IMR-90 (cell line): ENCODE data around the gene CSNK2A1. TPM values are rescaled to one million over a fixed set of nuclear protein-coding genes. Genes with fewer than 3 reads are reported as not detected.
"Not testable (repeated sequence)": the region's sequence is repeated elsewhere in the genome, so short reads cannot be mapped to it uniquely, and the experiment has no call there.

Experiments
- ATAC-seq: fragments of 200-7000 bp; cut with Tn5 transposase; 2 replicates; pipeline ENCODE4 v1.9.1; 2020; ENCODE audit warnings: low read depth, mild to moderate bottlenecking, moderate library complexity
- BruUV-seq: library from RNA; stranded (reverse); fragments of 400-500 nt; replicated peaks from 2 replicates; lab custom pipeline; 2021; lab: Mats Ljungman, UMichigan
- CTCF ChIA-PET: fragments of 300-600 bp; formaldehyde crosslinking; extraction: SDS; loops from one replicate; lab custom pipeline; 2021; ENCODE audit warnings: antibody characterized with exemption; lab: Yijun Ruan, JAX
- POLR2A ChIA-PET: fragments of 300-600 bp; sonication (Branson Sonifier 250); formaldehyde crosslinking; loops from one replicate; lab custom pipeline; 2022; ENCODE audit warnings: antibody characterized with exemption; ENCODE audit not compliant: unreplicated experiment; lab: Charles Lee
- DNase-seq: peaks from one replicate; pipeline ENCODE4 v3.0.0; 2013
- H2AFZ ChIP-seq: replicated peaks from 2 replicates; pipeline ENCODE3; 2013; ENCODE audit warnings: low read length, mild to moderate bottlenecking; ENCODE audit not compliant: poor library complexity
- H2AK5ac ChIP-seq: 2 replicates; pipeline ENCODE4 v1.6.1; 2013; ENCODE audit warnings: low read depth, low read length, inconsistent platforms
- H2AK9ac ChIP-seq: replicated peaks from 2 replicates; pipeline ENCODE3; 2013; ENCODE audit warnings: mild to moderate bottlenecking, low read depth, low read length, moderate library complexity; ENCODE audit not compliant: poor library complexity
- H2BK120ac ChIP-seq: 2 replicates; pipeline ENCODE4 v1.6.1; 2013; ENCODE audit warnings: low read depth, low read length, inconsistent platforms
- H2BK15ac ChIP-seq: 3 replicates; pipeline ENCODE4 v1.6.1; 2013; ENCODE audit warnings: low read depth, low read length, inconsistent platforms
- H2BK20ac ChIP-seq: 2 replicates; pipeline ENCODE4 v1.6.1; 2013; ENCODE audit warnings: low read depth, mild to moderate bottlenecking, inconsistent platforms, low read length, moderate library complexity
- H2BK5ac ChIP-seq: 2 replicates; pipeline ENCODE4 v1.6.1; 2013; ENCODE audit warnings: mild to moderate bottlenecking, low read depth, low read length, inconsistent platforms; ENCODE audit not compliant: poor library complexity, severe bottlenecking
- H3K14ac ChIP-seq: replicated peaks from 2 replicates; pipeline ENCODE4 v1.6.1; 2013; ENCODE audit warnings: low read depth, low read length, inconsistent platforms
- H3K18ac ChIP-seq: 2 replicates; pipeline ENCODE4 v1.6.1; 2013; ENCODE audit warnings: low read depth, low read length, control low read depth
- H3K23ac ChIP-seq: 2 replicates; pipeline ENCODE4 v1.6.1; 2013; ENCODE audit warnings: low read depth, low read length, inconsistent platforms
- H3K27ac ChIP-seq: 2 replicates; pipeline ENCODE4 v1.5.1; 2013; ENCODE audit warnings: mild to moderate bottlenecking, control low read depth, low read length; ENCODE audit not compliant: insufficient read depth
- H3K27me3 ChIP-seq: 2 replicates; pipeline ENCODE4 v1.6.1; 2013; ENCODE audit warnings: low read length; ENCODE audit not compliant: control insufficient read depth, insufficient read depth
- H3K36me3 ChIP-seq: 2 replicates; pipeline ENCODE4 v1.6.1; 2013; ENCODE audit warnings: low read length, mixed read lengths; ENCODE audit not compliant: control insufficient read depth, insufficient read depth
- H3K4ac ChIP-seq: 2 replicates; pipeline ENCODE4 v1.6.1; 2013; ENCODE audit warnings: low read depth, low read length, inconsistent platforms
- H3K4me1 ChIP-seq: 2 replicates; pipeline ENCODE4 v1.6.1; 2013; ENCODE audit warnings: low read length, mixed read lengths; ENCODE audit not compliant: control insufficient read depth, insufficient read depth
- H3K4me2 ChIP-seq: 2 replicates; pipeline ENCODE4 v1.6.1; 2013; ENCODE audit warnings: low read depth, mild to moderate bottlenecking, control low read depth, low read length, moderate library complexity
- H3K4me3 ChIP-seq: 2 replicates; pipeline ENCODE4 v1.5.1; 2013; ENCODE audit warnings: low read depth, mild to moderate bottlenecking, control low read depth, low read length, moderate library complexity; ENCODE audit not compliant: insufficient read depth
- H3K56ac ChIP-seq: 2 replicates; pipeline ENCODE4 v1.6.1; 2013; ENCODE audit warnings: low read length, inconsistent platforms; ENCODE audit not compliant: insufficient read depth; ENCODE audit errors: extremely low read depth
- H3K79me1 ChIP-seq, 2 experiments: 2 replicates each; pipeline ENCODE4 v1.6.1; 2013; ENCODE audit warnings: low read length in 2 of 2, inconsistent platforms in 1 of 2, low read depth in 1 of 2
- H3K9ac ChIP-seq: 2 replicates; pipeline ENCODE4 v1.6.1; 2013; ENCODE audit warnings: low read depth, low read length, control low read depth
- H3K9me1 ChIP-seq: 2 replicates; pipeline ENCODE4 v1.6.1; 2013; ENCODE audit warnings: low read length, inconsistent platforms; ENCODE audit not compliant: insufficient read depth
- H3K9me3 ChIP-seq: 2 replicates; pipeline ENCODE4 v1.6.1; 2013; ENCODE audit warnings: low read length; ENCODE audit not compliant: control insufficient read depth, insufficient read depth
- H4K20me1 ChIP-seq: 2 replicates; pipeline ENCODE4 v1.6.1; 2013; ENCODE audit warnings: low read length, inconsistent platforms; ENCODE audit not compliant: insufficient read depth
- H4K5ac ChIP-seq: 2 replicates; pipeline ENCODE4 v1.6.1; 2013; ENCODE audit warnings: mild to moderate bottlenecking, low read depth, low read length, control low read depth
- H4K8ac ChIP-seq, 2 experiments: 2 replicates each; pipeline ENCODE4 v1.6.1; 2013; ENCODE audit warnings: low read depth in 2 of 2, low read length in 2 of 2, control low read depth in 1 of 2, inconsistent platforms in 1 of 2
- H4K91ac ChIP-seq: 2 replicates; pipeline ENCODE4 v1.6.1; 2013; ENCODE audit warnings: low read depth, low read length, inconsistent platforms; ENCODE audit not compliant: insufficient read depth
- BHLHE40 ChIP-seq: fragments of 150-350 bp; IDR thresholded peaks from 2 replicates; pipeline ENCODE4 v1.6.1; 2016; ENCODE audit warnings: mild to moderate bottlenecking, low read depth, low read length
- CHD1 ChIP-seq: IDR thresholded peaks from 2 replicates; pipeline ENCODE4 v1.6.1; 2012; ENCODE audit warnings: low read depth, low read length, improper control_type of control experiment
- MAZ ChIP-seq: IDR thresholded peaks from 2 replicates; pipeline ENCODE4 v1.6.1; 2012; ENCODE audit warnings: low read depth, mild to moderate bottlenecking, low read length, improper control_type of control experiment, moderate library complexity, borderline replicate concordance
- RFX5 ChIP-seq: IDR thresholded peaks from 2 replicates; pipeline ENCODE4 v1.8.0; 2012; ENCODE audit warnings: low read depth, mild to moderate bottlenecking, low read length, moderate library complexity
- WGBS, 2 experiments: methylation state at CpG; one replicate each; pipeline versions ENCODE4 v1.1.5 to v1.1.7; 2013; ENCODE audit warnings: missing lambda C conversion rate in 2 of 2; ENCODE audit not compliant: insufficient read length in 1 of 2; ENCODE audit errors: extremely low coverage in 2 of 2; 5-methylcytosine and 5-hydroxymethylcytosine counted together
- dilution Hi-C: fragments of 300-500 bp; cut with HindIII; formaldehyde crosslinking; loops from one replicate; pipeline ENCODE4 v1.14.3; 2018; ENCODE audit warnings: low sequenced_read_pairs; ENCODE audit not compliant: unreplicated experiment
- in situ Hi-C: fragments of 300-500 bp; cut with MboI; formaldehyde crosslinking; loops from 3 replicates; pipeline ENCODE4 v1.14.3; 2019; ENCODE audit warnings: low sequenced_read_pairs, inconsistent platforms, mixed read lengths
- intact Hi-C: fragments of 100-400 bp; cut with micrococcal nuclease; formaldehyde crosslinking; loops from 2 replicates; pipeline ENCODE4 v1.10.0; 2022
- polyA plus RNA-seq, 3 experiments: library from polyadenylated mRNA; depleted of rRNA; stranded (reverse); fragments of >200 nt; gene quantifications; 2 replicates each; pipeline ENCODE4 v1.2.3, GENCODE V29; 2012; ENCODE audit warnings: low replicate concordance in 1 of 3
- total RNA-seq: library from RNA; depleted of rRNA; stranded (reverse); fragments of >200 nt; gene quantifications from 2 replicates; pipeline ENCODE4 v1.2.3, GENCODE V29; 2012
- TF ChIP-seq, protein P1 (sequence below): fragments of 150-350 bp; IDR thresholded peaks from 2 replicates; pipeline ENCODE4 v1.6.1; 2017; ENCODE audit warnings: mild to moderate bottlenecking, antibody characterized with exemption, low read length, low read depth

CSNK2A1 gene
- total and polyA plus RNA-seq, 2 of the 4 experiments (the other 2 are of a cell fraction), result 86.3 to 151 TPM

DNA sequence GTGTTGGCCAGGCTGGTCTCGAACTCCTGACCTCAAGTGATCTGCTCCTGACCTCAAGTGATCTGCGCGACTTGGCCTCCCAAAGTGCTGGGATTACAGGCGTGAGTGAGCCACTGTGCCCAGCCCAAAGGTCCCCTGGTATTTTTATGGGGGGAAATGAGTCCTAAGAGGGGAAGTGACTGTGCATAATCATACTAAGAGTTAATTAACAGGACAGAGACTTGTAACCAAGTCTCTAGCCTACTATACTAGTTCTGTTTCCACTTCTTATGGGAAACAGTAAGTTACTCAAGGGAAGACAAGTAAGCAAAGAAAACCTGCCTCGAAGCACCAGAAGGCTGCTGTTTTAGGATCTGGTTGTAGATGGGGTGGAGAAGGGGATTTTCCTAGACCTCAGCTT lies 38.6 kb upstream of the CSNK2A1 start:
- H4K8ac ChIP-seq, result no peak overlapping the region
- in situ Hi-C loops (no loop called here), intact Hi-C loops (no loop called here), dilution Hi-C loops (no loop called here)
- no peaks in the 10 kb centered on the region for H3K9me1 ChIP-seq
- H2AK5ac ChIP-seq, result no peak overlapping the region
- H3K27ac ChIP-seq, result no peak overlapping the region
- H3K23ac ChIP-seq, result no peak overlapping the region
- H3K9ac ChIP-seq, result no peak overlapping the region
- H3K56ac ChIP-seq, result no peak overlapping the region
- ATAC-seq, result no peak
- WGBS, 2 experiments, result no CpG with 5 or more reads among the region's 5 CpGs
- no peak overlapping the region for H2BK15ac ChIP-seq
- ChIA-PET CTCF (no interaction called here), POLR2A (no interaction called here)
- no peak overlapping the region for H3K14ac ChIP-seq
- H3K4me2 ChIP-seq, result no peak overlapping the region
- no peaks in the 10 kb centered on the region for H3K36me3 ChIP-seq
- H3K4me1 ChIP-seq, result no peaks in the 10 kb centered on the region
- H2BK5ac ChIP-seq, result no peak overlapping the region
- H2BK20ac ChIP-seq, result no peak overlapping the region
- H3K79me1 ChIP-seq, result no peaks in the 10 kb centered on the region
- TF ChIP-seq BHLHE40 (no peak), MAZ (no peak), CHD1 (no peak), RFX5 (no peak)
- TF ChIP-seq, protein P1, sequence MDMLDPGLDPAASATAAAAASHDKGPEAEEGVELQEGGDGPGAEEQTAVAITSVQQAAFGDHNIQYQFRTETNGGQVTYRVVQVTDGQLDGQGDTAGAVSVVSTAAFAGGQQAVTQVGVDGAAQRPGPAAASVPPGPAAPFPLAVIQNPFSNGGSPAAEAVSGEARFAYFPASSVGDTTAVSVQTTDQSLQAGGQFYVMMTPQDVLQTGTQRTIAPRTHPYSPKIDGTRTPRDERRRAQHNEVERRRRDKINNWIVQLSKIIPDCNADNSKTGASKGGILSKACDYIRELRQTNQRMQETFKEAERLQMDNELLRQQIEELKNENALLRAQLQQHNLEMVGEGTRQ, result no peak
- H3K27me3 ChIP-seq, result no peaks in the 10 kb centered on the region; the same call in 1 of the 2 replicates
- H3K9me3 ChIP-seq, result no peaks in the 10 kb centered on the region
- no peak overlapping the region for H2BK120ac ChIP-seq
- H4K20me1 ChIP-seq, result no peaks in the 10 kb centered on the region
- no peak overlapping the region for H2AK9ac ChIP-seq
- H3K4ac ChIP-seq, result no peak overlapping the region
- H3K18ac ChIP-seq, result no peak overlapping the region
- no peak overlapping the region for H4K91ac ChIP-seq
- no TSS peak for BruUV-seq
- H3K4me3 ChIP-seq, result no peak overlapping the region
- no peak overlapping the region for H4K5ac ChIP-seq
- H2AFZ ChIP-seq, result no peak overlapping the region
- DNase-seq, result no peak

DNA sequence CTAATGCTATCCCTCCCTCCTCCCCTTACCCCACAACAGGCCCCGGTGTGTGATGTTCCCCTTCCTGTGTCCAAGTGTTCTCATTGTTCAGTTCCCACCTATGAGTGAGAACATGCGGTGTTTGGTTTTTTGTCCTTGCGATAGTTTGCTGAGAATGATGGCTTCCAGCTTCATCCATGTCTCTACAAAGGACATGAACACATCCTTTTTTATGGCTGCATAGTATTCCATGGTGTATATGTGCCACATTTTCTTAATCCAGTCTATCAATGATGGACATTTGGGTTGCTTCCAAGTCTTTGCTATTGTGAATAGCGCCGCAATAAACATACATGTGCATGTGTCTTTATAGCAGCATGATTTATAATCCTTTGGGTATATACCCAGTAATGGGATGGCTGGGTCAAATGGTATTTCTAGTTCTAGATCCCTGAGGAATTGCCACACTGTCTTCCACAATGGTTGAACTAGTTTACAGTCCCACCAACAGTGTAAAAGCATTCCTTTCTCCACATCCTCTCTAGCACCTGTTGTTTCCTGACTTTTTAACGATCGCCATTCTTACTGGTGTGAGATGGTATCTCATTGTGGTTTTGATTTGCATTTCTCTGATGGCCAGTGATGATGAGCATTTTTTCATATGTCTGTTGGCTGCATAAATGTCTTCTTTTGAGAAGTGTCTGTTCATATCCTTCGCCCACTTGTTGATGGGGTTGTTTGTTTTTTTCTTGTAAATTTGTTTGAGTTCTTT lies 35.5 kb upstream of the CSNK2A1 start:
- POLR2A ChIA-PET, dilution Hi-C loops: not testable (repeated sequence)

More for the DNA sequence above, 35.5 kb upstream of the CSNK2A1 start:
- H3K36me3 ChIP-seq, H4K20me1 ChIP-seq, H2BK120ac ChIP-seq, H3K18ac ChIP-seq, H4K91ac ChIP-seq, H3K9me1 ChIP-seq, H3K4me3 ChIP-seq, H3K56ac ChIP-seq, H2BK20ac ChIP-seq, H3K14ac ChIP-seq, BruUV-seq, intact Hi-C loops, H2AFZ ChIP-seq, H2AK5ac ChIP-seq, H2BK5ac ChIP-seq, DNase-seq, H3K9me3 ChIP-seq, CTCF ChIA-PET, ATAC-seq, H3K4me2 ChIP-seq, H3K79me1 ChIP-seq, H3K27ac ChIP-seq, H4K8ac ChIP-seq, H3K4me1 ChIP-seq, in situ Hi-C loops, H2AK9ac ChIP-seq, H4K5ac ChIP-seq, H3K4ac ChIP-seq, H3K9ac ChIP-seq, H2BK15ac ChIP-seq, H3K27me3 ChIP-seq, H3K23ac ChIP-seq: not testable (repeated sequence)
- WGBS, 2 experiments, result no CpG with 5 or more reads among the region's 8 CpGs
